ENCODE results near the gene GOLGA6L10. TPM values are rescaled to one million over a fixed set of nuclear protein-coding genes. Genes with fewer than 3 reads are reported as not detected.
"Not testable (repeated sequence)": the region's sequence is repeated elsewhere in the genome, so short reads cannot be mapped to it uniquely, and the experiment has no call there.

The GOLGA6L10 gene
- total RNA-seq, 1 donor, result 1.4 TPM

DNA sequence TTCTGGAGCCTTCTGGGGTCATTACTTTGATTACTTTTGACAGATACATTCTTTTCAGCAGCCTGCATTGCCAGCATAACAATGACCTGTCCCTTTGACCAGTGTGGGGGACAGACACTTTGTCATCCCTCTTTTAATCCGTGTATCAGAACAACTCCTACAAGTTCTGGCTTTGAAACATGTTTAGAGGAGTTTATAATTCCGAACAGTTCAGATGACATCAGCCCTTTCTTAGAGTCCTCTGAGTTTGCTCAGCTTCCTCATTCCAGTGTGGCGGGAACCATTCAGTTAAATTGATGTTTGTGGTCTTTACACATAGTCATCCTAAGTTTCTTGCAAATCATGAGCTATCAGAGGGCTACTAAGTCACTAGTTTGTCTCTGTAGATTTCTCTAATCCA is 13.5 kb upstream of the GOLGA6L10 start:
- H3K4me1 ChIP-seq (ENCODE audit: insufficient read depth, low read length); H3K4me3 ChIP-seq (ENCODE audit: low read length); H3K9me3 ChIP-seq (ENCODE audit: low read depth, low read length); H3K27me3 ChIP-seq (ENCODE audit: insufficient read depth, low read length): not testable (repeated sequence)

GRCh38 chr15:82360618-82361017 is 11.3 kb upstream of the GOLGA6L10 start:
- not testable (repeated sequence) for H3K27me3 ChIP-seq (ENCODE audit: insufficient read depth, low read length); H3K9me3 ChIP-seq (ENCODE audit: low read depth, low read length); H3K4me1 ChIP-seq (ENCODE audit: insufficient read depth, low read length); H3K4me3 ChIP-seq (ENCODE audit: low read length)

DNA sequence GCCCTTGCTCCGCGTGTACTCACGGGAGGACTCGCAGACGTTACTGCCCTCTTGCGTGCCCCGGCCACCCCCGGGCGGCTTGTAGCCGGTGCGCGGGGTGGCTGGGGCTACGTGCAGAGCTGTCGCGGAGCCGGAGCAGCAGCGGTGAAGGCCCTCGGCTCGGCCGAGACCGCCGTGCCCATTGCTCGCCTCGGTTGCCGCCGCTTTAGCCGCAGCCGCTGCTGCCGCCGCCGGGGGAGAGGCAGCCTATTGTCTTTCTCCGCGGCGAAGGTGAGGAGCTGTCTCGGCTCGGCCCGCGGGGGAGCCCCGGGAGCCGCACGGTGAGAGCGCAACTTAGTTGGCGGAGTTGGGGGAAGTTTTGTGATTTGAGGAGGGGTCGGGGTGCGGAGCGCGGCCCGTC is 5.8 kb upstream of the GOLGA6L10 start:
- not testable (repeated sequence) for H3K9me3 ChIP-seq (ENCODE audit: low read depth, low read length); H3K27me3 ChIP-seq (ENCODE audit: insufficient read depth, low read length); H3K4me3 ChIP-seq (ENCODE audit: low read length); H3K4me1 ChIP-seq (ENCODE audit: insufficient read depth, low read length)

- not testable (repeated sequence) for H3K4me1 ChIP-seq (ENCODE audit: insufficient read depth, low read length); H3K9me3 ChIP-seq (ENCODE audit: low read depth, low read length); H3K4me3 ChIP-seq (ENCODE audit: low read length); H3K27me3 ChIP-seq (ENCODE audit: insufficient read depth, low read length)
Observed at GRCh38 chr15:82354546-82354945, 5.3 kb upstream of the GOLGA6L10 start.

DNA sequence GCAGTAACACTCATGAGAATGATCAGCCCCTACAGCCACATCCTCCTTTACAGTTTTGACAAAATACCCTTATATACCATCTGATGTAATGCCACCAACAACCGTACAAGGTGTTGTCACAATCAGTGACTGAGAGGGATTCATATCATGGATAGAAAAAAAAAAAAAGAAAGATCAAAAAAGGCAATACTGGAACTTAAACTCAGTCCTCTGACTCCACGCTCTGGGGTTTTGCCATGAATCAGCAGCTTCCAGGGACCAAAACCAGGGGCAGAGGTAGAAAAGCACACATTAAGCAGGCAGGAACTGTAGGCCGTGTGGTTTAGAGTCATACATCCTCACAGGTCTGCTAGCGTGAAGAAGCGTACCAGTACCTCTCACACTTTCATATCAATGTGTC is 1.6 kb downstream of the GOLGA6L10 start:
- H3K4me3 ChIP-seq (ENCODE audit: low read length); H3K4me1 ChIP-seq (ENCODE audit: insufficient read depth, low read length); H3K27me3 ChIP-seq (ENCODE audit: insufficient read depth, low read length); H3K9me3 ChIP-seq (ENCODE audit: low read depth, low read length): not testable (repeated sequence)

DNA sequence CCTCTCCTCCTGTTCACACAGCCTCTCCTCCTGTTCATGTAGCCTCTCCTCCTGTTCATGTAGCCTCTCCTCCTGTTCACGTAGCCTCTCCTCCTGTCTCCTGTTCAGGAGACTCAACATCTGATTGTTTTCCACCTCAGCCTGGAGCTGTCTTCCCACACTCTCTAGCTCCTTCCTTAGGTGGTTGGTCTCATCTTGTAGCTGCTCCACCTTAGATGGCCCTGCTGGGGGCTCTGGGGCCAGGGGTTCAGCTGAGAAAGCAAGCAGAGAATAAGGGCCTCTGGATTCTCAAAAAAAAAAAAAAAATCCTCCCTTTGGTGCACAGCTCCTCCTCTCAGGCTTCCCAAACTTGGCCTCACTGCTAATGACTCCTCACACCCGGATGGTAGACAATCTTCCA is 4.1 kb downstream of the GOLGA6L10 start:
- H3K27me3 ChIP-seq (ENCODE audit: insufficient read depth, low read length); H3K9me3 ChIP-seq (ENCODE audit: low read depth, low read length); H3K4me1 ChIP-seq (ENCODE audit: insufficient read depth, low read length); H3K4me3 ChIP-seq (ENCODE audit: low read length): not testable (repeated sequence)

GRCh38 chr15:82344421-82344820 is 4.9 kb downstream of the GOLGA6L10 start:
- H3K4me3 ChIP-seq (ENCODE audit: low read length); H3K4me1 ChIP-seq (ENCODE audit: insufficient read depth, low read length); H3K27me3 ChIP-seq (ENCODE audit: insufficient read depth, low read length); H3K9me3 ChIP-seq (ENCODE audit: low read depth, low read length): not testable (repeated sequence)

DNA sequence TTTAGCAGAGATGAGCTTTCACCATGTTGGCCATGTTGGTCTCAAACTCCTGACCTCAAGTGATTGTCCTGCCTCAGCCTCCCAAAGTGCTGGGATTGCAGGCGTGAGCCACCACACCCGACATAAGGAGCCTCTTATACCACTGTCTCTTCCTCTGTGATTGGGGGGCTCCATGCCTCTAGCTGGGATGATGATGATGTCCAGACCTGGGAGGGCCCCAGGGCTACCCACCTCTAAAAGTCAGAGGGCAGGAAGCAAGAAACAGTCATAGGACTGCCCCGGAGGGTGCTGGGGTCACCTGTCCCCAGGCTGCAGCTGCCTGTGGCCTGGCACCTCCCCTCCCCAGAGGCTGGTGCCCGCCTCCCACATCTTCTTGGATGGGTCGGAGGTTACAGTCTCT is 5.4 kb downstream of the GOLGA6L10 start:
- not testable (repeated sequence) for H3K4me1 ChIP-seq (ENCODE audit: insufficient read depth, low read length); H3K27me3 ChIP-seq (ENCODE audit: insufficient read depth, low read length); H3K4me3 ChIP-seq (ENCODE audit: low read length); H3K9me3 ChIP-seq (ENCODE audit: low read depth, low read length)

GRCh38 chr15:82342632-82343374 is 6.5 kb downstream of the GOLGA6L10 start:
- not testable (repeated sequence) for H3K4me1 ChIP-seq (ENCODE audit: insufficient read depth, low read length); H3K4me3 ChIP-seq (ENCODE audit: low read length); H3K27me3 ChIP-seq (ENCODE audit: insufficient read depth, low read length)

GRCh38 chr15:82338573-82338972 is 10.7 kb downstream of the GOLGA6L10 start:
- not testable (repeated sequence) for H3K27me3 ChIP-seq (ENCODE audit: insufficient read depth, low read length); H3K4me1 ChIP-seq (ENCODE audit: insufficient read depth, low read length); H3K9me3 ChIP-seq (ENCODE audit: low read depth, low read length); H3K4me3 ChIP-seq (ENCODE audit: low read length)

More at GRCh38 chr15:82342632-82343374, 6.5 kb downstream of the GOLGA6L10 start:
- not testable (repeated sequence) for H3K9me3 ChIP-seq (ENCODE audit: low read depth, low read length)

DNA sequence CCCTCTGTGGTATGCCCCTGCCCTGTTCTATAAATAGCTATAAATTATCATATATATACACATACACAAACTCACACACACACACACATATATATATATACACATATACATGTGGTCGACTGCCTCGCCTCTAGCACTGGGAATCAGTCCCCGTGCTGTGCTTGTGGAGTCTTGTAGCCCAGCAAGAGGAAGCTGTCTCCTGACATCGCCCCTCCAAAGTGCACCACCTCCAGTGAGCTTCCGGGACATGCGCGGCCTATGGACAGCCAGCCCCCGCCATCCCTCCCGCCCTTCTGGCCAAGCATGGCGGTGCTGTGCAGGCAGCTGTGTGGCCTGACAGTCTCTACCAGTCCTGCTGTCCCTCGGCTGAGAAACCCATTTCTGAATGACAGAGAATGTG is 11.2 kb downstream of the GOLGA6L10 start:
- H3K4me1 ChIP-seq (ENCODE audit: insufficient read depth, low read length); H3K9me3 ChIP-seq (ENCODE audit: low read depth, low read length); H3K27me3 ChIP-seq (ENCODE audit: insufficient read depth, low read length); H3K4me3 ChIP-seq (ENCODE audit: low read length): not testable (repeated sequence)

DNA sequence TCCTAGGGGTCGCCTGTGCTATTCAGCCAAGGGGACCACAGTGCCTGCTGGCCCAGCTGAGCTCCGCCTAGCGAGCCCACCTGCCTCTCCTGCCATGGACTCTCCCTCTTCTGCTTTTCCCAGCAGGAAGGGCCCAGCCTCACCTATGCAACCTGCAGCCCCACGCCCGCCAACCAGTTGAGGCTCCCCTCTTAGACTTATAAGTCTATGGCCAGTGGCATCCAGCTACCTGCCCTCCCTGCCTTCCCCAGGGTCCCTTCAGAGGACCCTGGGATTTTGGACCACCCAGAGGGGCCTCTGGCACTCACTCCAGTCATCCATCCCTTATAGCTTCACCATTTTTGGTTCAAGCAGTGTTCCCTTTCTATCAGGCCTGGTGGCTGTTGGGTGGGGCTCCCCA is 12.2 kb downstream of the GOLGA6L10 start:
- not testable (repeated sequence) for H3K9me3 ChIP-seq (ENCODE audit: low read depth, low read length); H3K4me3 ChIP-seq (ENCODE audit: low read length); H3K27me3 ChIP-seq (ENCODE audit: insufficient read depth, low read length); H3K4me1 ChIP-seq (ENCODE audit: insufficient read depth, low read length)

DNA sequence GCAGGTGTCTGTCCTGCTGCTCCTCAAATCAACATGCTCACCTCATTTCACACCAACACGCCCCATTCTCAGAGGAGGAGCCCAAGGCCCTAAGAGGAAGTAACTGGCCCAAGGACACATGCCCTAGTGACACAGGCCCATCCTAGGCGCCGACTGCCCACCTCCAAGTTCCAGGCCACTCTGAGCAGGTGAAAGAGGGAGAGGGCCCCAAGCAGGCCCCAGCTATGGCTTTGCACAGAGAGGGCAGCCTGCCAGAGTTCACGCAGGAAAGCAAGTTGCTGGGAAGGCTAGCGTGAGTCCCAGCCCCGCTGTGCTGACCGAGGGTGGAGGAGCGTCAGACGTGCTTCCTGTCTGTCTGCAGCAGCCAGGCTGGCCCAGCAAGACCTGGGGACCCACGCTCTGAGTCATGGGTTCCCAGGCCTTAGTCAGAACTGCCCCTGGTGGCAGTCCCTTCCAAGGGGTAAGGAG is 13.1 kb downstream of the GOLGA6L10 start:
- not testable (repeated sequence) for H3K4me1 ChIP-seq (ENCODE audit: insufficient read depth, low read length); H3K27me3 ChIP-seq (ENCODE audit: insufficient read depth, low read length); H3K9me3 ChIP-seq (ENCODE audit: low read depth, low read length); H3K4me3 ChIP-seq (ENCODE audit: low read length)

DNA sequence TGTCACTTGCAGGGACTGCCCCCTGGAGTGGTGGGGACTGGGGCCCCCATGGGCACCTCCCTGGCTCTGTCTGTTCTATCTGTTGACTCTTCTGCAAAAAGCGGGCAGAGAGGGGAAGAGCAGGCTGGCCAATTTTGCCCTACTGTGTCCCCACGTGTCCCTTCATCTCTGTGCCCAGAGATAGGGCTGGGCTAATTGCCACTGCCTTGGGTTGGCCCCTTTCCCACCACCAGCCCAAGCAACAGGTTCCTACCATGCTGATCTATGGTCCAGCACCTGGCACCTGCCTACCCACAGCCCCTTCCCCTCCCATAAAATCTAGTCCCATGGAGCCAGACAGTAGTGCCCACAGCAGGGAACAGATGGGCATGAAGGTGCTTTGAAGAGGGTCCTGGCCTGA is 14.3 kb downstream of the GOLGA6L10 start:
- H3K27me3 ChIP-seq (ENCODE audit: insufficient read depth, low read length); H3K9me3 ChIP-seq (ENCODE audit: low read depth, low read length); H3K4me3 ChIP-seq (ENCODE audit: low read length); H3K4me1 ChIP-seq (ENCODE audit: insufficient read depth, low read length): not testable (repeated sequence)

DNA sequence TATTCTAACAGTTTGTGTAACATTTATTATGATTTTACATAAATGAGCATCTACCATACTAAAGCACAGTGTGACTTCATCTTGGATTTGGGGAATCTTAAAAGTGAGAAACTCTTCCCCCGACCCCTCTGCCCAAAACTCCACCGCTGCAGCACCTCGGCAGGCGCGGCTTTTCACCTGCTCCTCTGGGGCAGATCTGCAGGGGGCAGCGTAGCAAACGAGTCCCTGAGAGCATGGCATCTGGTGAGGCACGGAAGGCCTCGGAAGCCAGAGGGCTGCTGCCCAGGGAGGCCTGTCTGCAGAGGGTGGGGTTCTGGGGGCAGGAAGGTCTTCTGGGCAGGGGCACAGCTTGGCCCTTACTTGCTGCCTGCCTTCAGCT is 14.7 kb downstream of the GOLGA6L10 start:
- not testable (repeated sequence) for H3K27me3 ChIP-seq (ENCODE audit: insufficient read depth, low read length); H3K9me3 ChIP-seq (ENCODE audit: low read depth, low read length); H3K4me3 ChIP-seq (ENCODE audit: low read length); H3K4me1 ChIP-seq (ENCODE audit: insufficient read depth, low read length)

DNA sequence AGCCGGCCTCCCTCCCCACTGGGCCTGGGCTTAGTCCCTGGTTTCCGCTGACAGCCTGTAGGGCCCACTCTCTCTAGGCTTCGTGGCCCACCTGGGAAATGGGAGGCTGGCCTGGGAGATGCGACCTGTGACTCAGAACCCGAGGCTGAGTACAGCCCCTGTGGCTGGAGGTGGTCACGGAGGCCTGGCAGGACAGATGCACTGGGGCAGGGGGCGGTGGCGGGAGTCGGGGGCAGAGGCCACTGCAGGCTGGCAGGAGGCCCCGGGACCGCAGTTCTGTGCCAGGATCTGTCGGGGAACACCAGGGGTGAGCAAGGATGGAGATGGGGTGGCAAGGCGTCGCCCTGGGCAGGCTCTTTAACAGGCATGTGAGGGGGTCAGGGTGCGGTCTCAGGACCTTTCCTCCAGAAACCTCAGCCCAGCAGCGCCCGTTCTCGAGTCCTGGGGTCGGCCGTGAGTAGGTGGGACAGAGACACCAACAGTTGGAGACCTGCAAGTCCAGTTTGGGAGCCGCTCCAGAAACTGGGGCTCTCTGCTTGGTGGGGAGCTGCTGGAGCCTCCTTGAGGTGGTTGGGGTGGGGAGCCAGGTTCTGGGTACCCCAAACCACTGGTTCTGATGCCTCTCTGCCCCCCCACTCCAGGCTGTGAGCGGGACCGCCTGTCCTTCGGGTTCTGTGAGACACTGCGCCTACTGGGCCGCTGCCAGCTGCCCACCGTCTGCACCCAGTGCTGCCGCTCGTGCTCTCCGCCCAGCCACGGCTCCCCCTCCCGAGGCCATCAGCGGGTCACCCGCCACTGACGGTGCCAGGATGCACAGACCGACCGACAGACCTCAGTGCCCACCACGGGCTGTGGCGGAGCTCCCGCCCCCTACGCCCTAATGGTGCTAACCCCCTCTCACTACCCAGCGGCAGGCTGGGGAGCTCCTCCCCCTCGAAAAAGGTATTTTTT is 15.4 kb downstream of the GOLGA6L10 start:
- H3K4me3 ChIP-seq (ENCODE audit: low read length); H3K27me3 ChIP-seq (ENCODE audit: insufficient read depth, low read length); H3K4me1 ChIP-seq (ENCODE audit: insufficient read depth, low read length); H3K9me3 ChIP-seq (ENCODE audit: low read depth, low read length): not testable (repeated sequence)
